ENCODE measurements around the gene JAKMIP3. TPM values are rescaled to one million over a fixed set of nuclear protein-coding genes. Genes with fewer than 3 reads are reported as not detected.

Gene JAKMIP3
- polyA plus RNA-seq, 3 donors: 0.20 TPM; not detected in 2

- no peaks in the 10 kb centered on the region for H3K27me3 ChIP-seq (ENCODE audit: control insufficient read depth in 2 of 2, insufficient read depth in 2 of 2, low read length in 2 of 2)
- no peaks in the 10 kb centered on the region for H3K36me3 ChIP-seq (replicated peaks in 1 of 2; ENCODE audit: control insufficient read depth in 1 of 2, insufficient read depth in 2 of 2, low read length in 2 of 2)
- Mint-ChIP-seq H3K36me3 (no peaks in the 10 kb centered on the region), H3K9me3 (peaks cover 7 to 55% (median 20%) of the 10 kb centered on the region in 7 donors), H3K4me3 (no peak overlapping the region), H3K4me1 (no peaks in the 10 kb centered on the region), H3K27ac (no peak overlapping the region), H3K27me3 (ENCODE audit: low read depth in 3 of 3) (peaks cover 5 to 20% (median 5%) of the 10 kb centered on the region in 3 donors)
- no peaks in the 10 kb centered on the region for H3K79me2 ChIP-seq (ENCODE audit: insufficient read depth, low read length)
- no peak overlapping the region for H3K27ac ChIP-seq (ENCODE audit: low read depth in 1 of 2, low read length in 2 of 2)
- H3K4me2 ChIP-seq (replicated peaks; ENCODE audit: extremely low read depth, low read length, poor library complexity, severe bottlenecking): no peak overlapping the region
- H3K9me3 ChIP-seq (replicated peaks in 1 of 2; ENCODE audit: control insufficient read depth in 1 of 2, insufficient read depth in 1 of 2, low read length in 2 of 2): peaks cover 0 to 21% of the 10 kb centered on the region in 2 donors
- WGBS (ENCODE audit: insufficient coverage): 0% methylated on average over 1 of the region's 5 CpGs
- H3K4me3 ChIP-seq (replicated peaks in 1 of 3; ENCODE audit: low read depth in 2 of 3, low read length in 3 of 3): no peak overlapping the region
- intact Hi-C loops (cut with micrococcal nuclease): no loop called here
- no peaks in the 10 kb centered on the region for H4K20me1 ChIP-seq (ENCODE audit: insufficient read depth, low read length)
- H3K9ac ChIP-seq (ENCODE audit: insufficient read depth, low read length, poor library complexity, severe bottlenecking): no peak overlapping the region
- TF ChIP-seq CTCF (IDR thresholded peaks at IDR 0.05): no peak
- DNase-seq: no peak
- H3K4me1 ChIP-seq (ENCODE audit: control insufficient read depth in 1 of 2, insufficient read depth in 2 of 2, low read length in 2 of 2): no peaks in the 10 kb centered on the region
- no peak overlapping the region for H2AFZ ChIP-seq (ENCODE audit: insufficient read depth, low read depth, low read length, poor library complexity, severe bottlenecking)
Observed at GRCh38 chr10:132097609-132098377, 32.0 kb downstream of the JAKMIP3 start.

GRCh38 chr10:132098539-132099388 is 33.0 kb downstream of the JAKMIP3 start:
- Histone ChIP-seq H3K27ac (ENCODE audit: low read depth in 1 of 2, low read length in 2 of 2) (no peak overlapping the region), H3K4me2 (replicated peaks; ENCODE audit: extremely low read depth, low read length, poor library complexity, severe bottlenecking) (no peak overlapping the region), H4K20me1 (ENCODE audit: insufficient read depth, low read length) (no peaks in the 10 kb centered on the region), H3K4me1 (ENCODE audit: control insufficient read depth in 1 of 2, insufficient read depth in 2 of 2, low read length in 2 of 2) (no peaks in the 10 kb centered on the region), H3K36me3 (replicated peaks in 1 of 2; ENCODE audit: control insufficient read depth in 1 of 2, insufficient read depth in 2 of 2, low read length in 2 of 2) (no peaks in the 10 kb centered on the region), H3K9ac (ENCODE audit: insufficient read depth, low read length, poor library complexity, severe bottlenecking) (no peak overlapping the region), H3K27me3 (ENCODE audit: control insufficient read depth in 2 of 2, insufficient read depth in 2 of 2, low read length in 2 of 2) (no peaks in the 10 kb centered on the region), H3K4me3 (replicated peaks in 1 of 3; ENCODE audit: low read depth in 2 of 3, low read length in 3 of 3) (no peak overlapping the region), H2AFZ (ENCODE audit: insufficient read depth, low read depth, low read length, poor library complexity, severe bottlenecking) (no peak overlapping the region), H3K79me2 (ENCODE audit: insufficient read depth, low read length) (no peaks in the 10 kb centered on the region), H3K9me3 (replicated peaks in 1 of 2; ENCODE audit: control insufficient read depth in 1 of 2, insufficient read depth in 1 of 2, low read length in 2 of 2) (peaks cover 0 to 21% of the 10 kb centered on the region in 2 donors)
- Mint-ChIP-seq H3K36me3 (no peaks in the 10 kb centered on the region), H3K9me3 (peaks cover 7 to 53% (median 17%) of the 10 kb centered on the region in 7 donors), H3K27me3 (ENCODE audit: low read depth in 3 of 3) (peaks cover 5 to 24% (median 5%) of the 10 kb centered on the region in 3 donors), H3K4me1 (no peaks in the 10 kb centered on the region), H3K27ac (peak overlapping the region in 1 of 7 donors; percentile 13), H3K4me3 (no peak overlapping the region)
- WGBS (ENCODE audit: insufficient coverage): 75% methylated on average over 23 of the region's 24 CpGs
- no peak for TF ChIP-seq CTCF (IDR thresholded peaks at IDR 0.05)
- no peak for DNase-seq
- intact Hi-C loops (cut with micrococcal nuclease): no loop called here
